CD4-positive, alpha-beta T cell treated with Interleukin-15 for 1 hour (primary cell): Measurements from ENCODE around the gene POLR3B.
"Not testable (repeated sequence)": the region's sequence is repeated elsewhere in the genome, so short reads cannot be mapped to it uniquely, and the experiment has no call there.

ENCODE experiments used
- DNase-seq: peaks from one replicate; pipeline ENCODE4 v3.0.0-alpha.2; 2020

The POLR3B gene

DNA sequence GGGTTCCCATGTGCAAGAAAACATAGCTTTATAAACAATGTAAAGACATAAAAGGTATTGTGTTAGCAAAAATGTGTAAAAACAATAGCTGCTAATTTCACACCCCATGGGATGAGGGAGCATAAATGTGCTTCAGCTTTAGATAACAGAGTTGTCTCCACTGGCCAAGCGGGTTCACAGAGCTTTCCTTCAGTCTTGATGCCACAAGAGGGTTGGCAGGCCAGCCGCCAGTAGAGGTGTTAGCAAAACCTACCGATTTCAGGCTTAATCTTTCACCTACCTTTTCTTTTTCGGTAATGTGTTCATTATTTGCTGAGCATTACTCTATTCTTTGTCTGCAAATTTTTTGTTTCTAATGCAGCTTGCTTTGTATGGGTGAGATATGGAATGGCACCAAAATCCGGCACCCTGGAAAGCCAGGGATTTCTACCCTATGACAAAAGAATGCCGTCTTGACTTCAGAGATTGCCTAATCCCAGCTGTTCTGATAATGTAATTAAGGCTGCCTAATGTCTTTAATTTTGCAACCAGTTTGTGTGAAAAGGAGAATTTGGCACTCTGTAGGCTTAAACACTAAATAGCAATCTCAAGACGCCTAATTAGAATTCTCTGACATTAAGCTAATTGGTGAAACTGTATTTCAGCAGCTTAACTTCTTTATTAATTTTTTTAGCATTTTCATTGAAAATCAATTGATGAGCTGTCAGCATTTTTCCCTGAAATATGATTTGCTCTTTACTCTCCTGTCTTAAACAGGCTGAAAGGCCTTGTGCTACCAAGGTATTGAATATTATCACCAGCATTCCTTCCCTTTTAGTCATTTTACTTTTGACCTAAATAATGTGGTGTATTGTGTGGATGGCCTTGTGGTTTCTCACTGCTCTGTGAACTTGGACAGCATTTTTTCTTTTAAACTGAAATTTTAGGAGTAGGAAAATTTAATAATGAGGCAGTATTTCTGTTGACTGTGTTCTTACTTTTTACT lies 60.7 kb downstream of the POLR3B start:
- no peak for DNase-seq

DNA sequence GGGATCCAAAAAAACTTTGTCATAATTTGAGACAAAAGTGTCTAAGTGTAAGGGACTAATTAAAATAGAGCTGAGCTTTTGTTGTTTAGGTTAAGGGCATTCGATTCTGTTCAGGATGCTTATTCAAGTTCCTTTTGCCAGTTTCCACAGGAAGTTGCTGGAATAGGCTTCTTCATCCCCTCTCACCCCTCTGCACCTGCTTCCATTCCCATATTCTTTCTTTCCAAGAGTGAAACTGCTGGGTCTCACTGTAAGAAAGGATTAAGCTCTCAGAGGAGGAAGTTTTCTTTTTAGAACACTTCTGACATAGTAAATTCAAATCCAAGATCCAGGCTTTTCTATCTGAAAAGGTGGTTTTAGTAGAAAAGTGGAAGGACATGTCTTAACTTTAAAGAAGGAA lies 61.4 kb downstream of the POLR3B start:
- no peak for DNase-seq

- DNase-seq, result no peak
Measured at GRCh38 chr12:106423291-106423690, 65.7 kb downstream of the POLR3B start.

DNA sequence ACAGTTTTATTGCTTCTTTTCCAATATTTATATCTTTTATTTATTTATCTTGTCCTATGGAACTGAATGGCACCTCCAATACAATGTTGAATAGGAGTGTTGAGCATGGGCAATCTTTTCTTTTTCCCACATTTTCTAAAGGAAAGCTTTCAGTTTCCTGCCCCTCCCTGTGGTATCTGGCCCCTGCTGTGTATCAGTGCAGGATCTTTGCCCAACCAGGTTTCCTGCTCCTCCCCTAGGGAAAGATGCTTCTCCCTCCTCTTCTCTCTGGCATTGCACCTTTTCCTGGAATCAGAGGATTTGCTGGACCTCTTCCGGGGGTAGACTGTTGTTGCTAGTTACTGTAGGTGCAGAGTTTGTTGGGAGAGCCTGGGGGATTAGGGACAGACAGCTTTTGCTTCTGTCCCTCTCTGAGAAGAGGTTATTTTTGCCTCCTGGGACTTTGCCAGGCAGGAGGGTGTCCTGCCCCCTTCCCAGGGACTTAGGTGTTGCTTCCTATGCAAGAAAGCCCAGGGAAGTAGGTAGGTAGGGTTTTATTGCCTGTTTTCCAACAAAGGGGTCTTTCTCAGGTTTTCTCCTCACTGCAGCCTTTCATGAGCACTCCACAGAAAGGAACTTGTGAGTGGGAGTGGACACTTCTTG lies 67.6 kb downstream of the POLR3B start:
- no peak for DNase-seq

DNA sequence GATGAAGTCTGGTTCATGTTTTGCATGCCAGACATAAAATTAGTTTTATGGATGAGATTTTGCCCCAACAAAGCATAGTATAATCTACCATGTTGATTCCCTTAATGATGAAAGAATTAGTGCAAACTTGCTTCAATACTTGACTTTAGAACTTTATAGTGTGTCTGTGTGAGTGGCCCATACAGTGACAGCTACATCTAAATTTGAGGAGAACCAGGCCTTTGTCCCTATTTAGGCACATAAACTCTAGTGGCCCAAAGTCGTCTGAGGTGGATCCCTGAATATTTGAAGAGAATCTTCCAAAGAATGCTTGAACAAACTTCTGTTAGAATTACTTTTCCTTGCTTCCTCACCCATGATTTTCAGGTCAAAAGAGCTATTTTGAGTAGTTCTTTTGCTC lies 70.4 kb downstream of the POLR3B start:
- DNase-seq, result no peak

- DNase-seq, result no peak
Measured at GRCh38 chr12:106428384-106428783, 70.8 kb downstream of the POLR3B start.

DNA sequence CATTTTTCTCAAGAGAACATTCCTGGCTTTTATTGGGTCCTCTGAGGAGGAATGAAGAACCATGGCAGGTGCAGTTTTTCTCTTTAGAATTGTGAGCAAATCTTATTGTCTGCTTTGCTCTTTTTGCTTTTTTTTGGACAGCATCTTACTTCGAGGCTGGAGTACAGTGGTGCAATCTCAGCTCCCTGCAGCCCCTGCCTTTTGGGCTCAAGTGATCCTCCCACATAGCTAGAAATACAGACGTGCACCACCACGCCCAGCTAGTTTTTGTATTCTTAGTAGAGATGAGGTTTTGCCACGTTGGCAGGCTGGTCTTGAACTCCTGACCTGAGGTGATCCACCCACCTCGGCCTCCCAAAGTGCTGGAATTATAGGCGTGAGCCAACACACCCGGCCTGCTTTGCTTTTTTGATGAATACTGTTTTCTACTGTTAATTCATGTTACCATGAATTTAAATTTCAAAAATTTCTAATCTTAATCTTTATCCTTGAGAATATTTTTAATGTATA lies 71.5 kb downstream of the POLR3B start:
- no peak for DNase-seq

GRCh38 chr12:106429636-106430035 lies 72.1 kb downstream of the POLR3B start:
- DNase-seq, result no peak

DNA sequence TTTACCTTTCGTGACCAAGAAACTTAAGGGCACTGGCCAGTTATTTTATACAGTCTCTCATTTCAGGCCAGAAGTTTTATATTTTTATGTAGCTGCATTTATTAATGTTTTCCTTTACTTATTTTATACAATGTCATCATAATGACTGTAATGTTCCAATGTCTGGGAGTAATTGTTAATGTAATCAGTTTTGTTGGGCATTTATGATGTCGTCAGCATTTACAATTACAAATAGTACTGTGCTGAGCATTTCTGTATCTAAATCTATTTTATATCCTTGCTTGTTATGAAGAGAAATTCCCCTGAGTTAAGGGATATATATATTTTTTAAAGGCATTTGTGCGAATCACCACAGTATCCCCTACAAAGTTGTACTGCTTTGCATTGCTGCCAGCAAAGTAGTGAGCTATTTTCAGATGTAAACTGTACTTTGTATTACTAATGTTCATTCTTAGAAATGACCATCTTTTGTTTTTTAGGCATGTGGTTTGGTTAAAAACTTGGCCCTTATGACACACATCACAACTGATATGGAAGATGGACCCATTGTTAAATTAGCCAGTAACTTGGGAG lies 74.4 kb downstream of the POLR3B start:
- DNase-seq, result no peak

GRCh38 chr12:106433055-106433454 lies 75.5 kb downstream of the POLR3B start:
- DNase-seq, result no peak

DNA sequence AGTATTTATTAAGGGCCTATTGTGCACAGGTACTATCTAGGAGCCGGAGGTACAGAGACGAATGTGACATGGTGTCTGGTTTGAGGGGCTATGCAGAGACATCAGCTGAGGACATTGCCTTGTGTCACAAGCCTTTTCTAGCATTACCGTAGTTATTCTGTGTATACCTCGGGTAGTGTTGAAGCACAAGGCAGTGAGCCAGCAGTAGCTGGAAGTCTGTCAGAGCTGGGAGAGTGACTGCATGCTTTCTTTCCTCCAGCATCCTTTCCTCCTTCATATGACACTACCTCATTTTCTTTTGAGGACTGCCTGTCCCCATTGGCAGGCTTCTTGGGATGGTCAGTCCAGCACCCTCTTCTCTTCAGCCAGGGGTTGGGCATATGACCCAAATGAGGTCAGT lies 77.0 kb downstream of the POLR3B start:
- DNase-seq, result no peak

- no peak for DNase-seq
Measured at GRCh38 chr12:106436164-106436563, 78.6 kb downstream of the POLR3B start.

- no peak for DNase-seq
Measured at GRCh38 chr12:106442575-106442974, 85.0 kb downstream of the POLR3B start.

- no peak for DNase-seq
Measured at GRCh38 chr12:106445053-106445452, 87.5 kb downstream of the POLR3B start.

- DNase-seq, result no peak
Measured at GRCh38 chr12:106445959-106446358, 88.4 kb downstream of the POLR3B start.

- no peak for DNase-seq
Measured at GRCh38 chr12:106446419-106447092, 89.0 kb downstream of the POLR3B start.

- DNase-seq, result no peak
Measured at GRCh38 chr12:106452309-106452708, 94.8 kb downstream of the POLR3B start.

- DNase-seq, result no peak
Measured at GRCh38 chr12:106455111-106455510, 97.6 kb downstream of the POLR3B start.

DNA sequence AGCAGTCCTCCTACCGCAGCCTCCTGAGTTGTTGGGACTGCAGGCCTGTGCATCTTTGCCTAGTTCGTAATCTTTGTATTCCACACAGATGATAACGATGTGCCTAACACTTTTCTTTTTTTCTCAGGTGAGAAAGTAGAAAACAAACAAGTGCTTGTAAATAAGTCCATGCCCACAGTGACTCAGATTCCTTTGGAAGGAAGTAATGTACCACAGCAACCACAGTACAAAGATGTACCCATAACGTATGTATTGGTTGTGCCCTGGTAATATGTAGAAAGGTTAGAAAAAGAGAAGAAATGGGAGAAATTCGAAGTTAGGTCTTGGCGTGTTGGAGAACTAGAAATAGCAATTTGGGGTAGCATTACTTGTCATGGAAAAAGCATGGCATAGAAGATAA lies 101.6 kb downstream of the POLR3B start:
- no peak for DNase-seq

DNA sequence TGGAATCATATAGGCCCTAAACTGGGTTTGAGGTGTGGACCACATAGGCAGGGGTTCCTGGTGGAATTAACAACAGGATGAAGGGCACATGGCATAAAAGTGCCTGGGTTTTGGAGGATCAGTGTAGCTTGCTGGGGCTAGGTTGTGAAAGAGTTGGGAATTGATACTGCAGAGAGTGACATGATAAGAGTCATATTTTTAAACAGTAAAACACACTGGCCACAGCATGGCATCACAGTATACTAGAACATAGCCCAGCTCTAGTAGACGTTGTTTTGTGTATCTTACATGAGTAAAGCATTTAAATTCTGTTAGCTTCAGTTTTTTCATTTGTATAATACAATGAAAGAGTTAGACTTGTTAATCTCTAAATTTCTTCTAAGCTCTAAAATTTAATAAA lies 102.0 kb downstream of the POLR3B start:
- DNase-seq, result no peak

DNA sequence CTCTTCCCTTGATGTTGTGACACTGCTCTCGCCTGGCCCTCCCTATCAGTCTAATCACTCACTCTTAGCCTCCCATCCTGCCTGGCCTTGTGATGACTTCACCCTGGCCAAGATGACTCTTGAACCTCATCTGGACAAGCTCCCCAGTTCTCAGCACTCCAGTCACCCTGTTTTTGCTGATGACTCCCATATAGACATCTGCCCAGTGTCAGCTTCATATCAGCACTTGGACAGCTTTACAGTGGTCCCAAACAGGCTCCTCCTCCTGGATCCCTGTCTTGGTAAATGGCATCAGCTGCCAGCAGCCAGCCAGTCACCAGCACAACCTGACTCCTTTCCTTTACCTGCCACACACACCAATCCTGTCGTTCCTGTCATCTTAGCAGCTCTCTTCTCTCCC lies 104.2 kb downstream of the POLR3B start:
- no peak for DNase-seq

DNA sequence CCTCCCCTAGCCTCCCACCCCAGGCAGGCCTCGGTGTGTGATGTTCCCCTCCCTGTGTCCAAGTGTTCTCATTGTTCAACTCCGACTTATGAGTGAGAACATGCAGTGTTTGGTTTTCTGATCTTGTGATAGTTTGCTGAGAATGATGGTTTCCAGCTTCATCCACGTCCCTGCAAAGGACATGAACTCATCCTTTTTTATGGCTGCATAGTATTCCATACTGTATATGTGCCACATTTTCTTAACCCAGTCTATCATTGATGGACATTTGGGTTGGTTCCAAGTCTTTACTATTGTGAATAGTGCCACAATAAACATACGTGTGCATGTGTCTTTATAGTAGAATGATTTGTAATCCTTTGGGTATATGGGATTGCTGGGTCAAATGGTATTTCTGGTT lies 108.1 kb downstream of the POLR3B start:
- DNase-seq, result not testable (repeated sequence)

- not testable (repeated sequence) for DNase-seq
Measured at GRCh38 chr12:106475662-106476061, 118.1 kb downstream of the POLR3B start.
